Measurements from ENCODE around the gene TXNRD2.

TXNRD2 gene

GRCh38 chr22:19903031-19903430 lies 38.6 kb downstream of the TXNRD2 start:
- peak; percentile 60 for DNase-seq

- DNase-seq, result peak; percentile 98
These were observed 39.3 kb downstream of the TXNRD2 start for GRCh38 chr22:19902245-19902715.

GRCh38 chr22:19901577-19902244 lies 39.9 kb downstream of the TXNRD2 start:
- DNase-seq, result no peak

GRCh38 chr22:19900707-19901436 lies 40.7 kb downstream of the TXNRD2 start:
- no peak for DNase-seq

- DNase-seq, result no peak
These were observed 42.6 kb downstream of the TXNRD2 start for GRCh38 chr22:19898831-19899567.

GRCh38 chr22:19898145-19898544 lies 43.5 kb downstream of the TXNRD2 start:
- DNase-seq, result no peak

GRCh38 chr22:19897726-19898125 lies 43.9 kb downstream of the TXNRD2 start:
- no peak for DNase-seq

GRCh38 chr22:19896665-19897355 lies 44.8 kb downstream of the TXNRD2 start:
- DNase-seq, result peak; percentile 47

- DNase-seq, result no peak
These were observed 46.3 kb downstream of the TXNRD2 start for GRCh38 chr22:19895160-19895849.

GRCh38 chr22:19893363-19893762 lies 48.3 kb downstream of the TXNRD2 start:
- no peak for DNase-seq

- DNase-seq, result no peak
These were observed 48.7 kb downstream of the TXNRD2 start for GRCh38 chr22:19892925-19893324.

- peak; percentile 94 for DNase-seq
These were observed 49.2 kb downstream of the TXNRD2 start for GRCh38 chr22:19892257-19892879.

- DNase-seq, result peak; percentile 99
These were observed 50.0 kb downstream of the TXNRD2 start for GRCh38 chr22:19891317-19892256.

- peak; percentile 62 for DNase-seq
These were observed 50.9 kb downstream of the TXNRD2 start for GRCh38 chr22:19890502-19891316.

- DNase-seq, result peak; percentile 52
These were observed 51.7 kb downstream of the TXNRD2 start for GRCh38 chr22:19889951-19890350.

GRCh38 chr22:19888131-19888746 lies 53.4 kb downstream of the TXNRD2 start:
- no peak for DNase-seq

- DNase-seq, result peak; percentile 60
These were observed 54.2 kb downstream of the TXNRD2 start for GRCh38 chr22:19887256-19887985.

- no peak for DNase-seq
These were observed 54.9 kb downstream of the TXNRD2 start for GRCh38 chr22:19886605-19887255.

Data from NCI-H69 (cell line).